ENCODE data around the gene SLC19A1.

Gene SLC19A1

DNA sequence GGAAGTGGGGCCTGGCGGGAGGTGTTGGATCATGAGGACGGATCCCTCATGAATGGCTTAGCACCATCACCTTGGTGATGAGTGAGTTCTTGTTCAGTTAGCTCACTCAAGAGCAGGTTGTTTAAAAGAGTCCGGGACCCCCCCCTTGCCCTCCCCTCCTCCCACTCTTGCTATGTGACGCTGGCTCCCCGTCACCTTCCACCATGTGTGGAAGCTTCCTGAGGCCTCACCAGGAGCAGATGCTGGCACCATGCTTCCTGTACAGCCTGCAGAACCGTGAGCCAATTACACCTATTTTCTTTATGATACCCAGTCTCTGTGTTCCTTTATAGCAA lies 3.0 kb upstream of the SLC19A1 start:
- DNase-seq (ENCODE audit: low read depth in 2 of 2, low spot score in 1 of 2) = no peak

GRCh38 chr21:45544449-45545235 lies 2.4 kb upstream of the SLC19A1 start:
- no peak for DNase-seq (ENCODE audit: low read depth in 2 of 2, low spot score in 1 of 2)

DNA sequence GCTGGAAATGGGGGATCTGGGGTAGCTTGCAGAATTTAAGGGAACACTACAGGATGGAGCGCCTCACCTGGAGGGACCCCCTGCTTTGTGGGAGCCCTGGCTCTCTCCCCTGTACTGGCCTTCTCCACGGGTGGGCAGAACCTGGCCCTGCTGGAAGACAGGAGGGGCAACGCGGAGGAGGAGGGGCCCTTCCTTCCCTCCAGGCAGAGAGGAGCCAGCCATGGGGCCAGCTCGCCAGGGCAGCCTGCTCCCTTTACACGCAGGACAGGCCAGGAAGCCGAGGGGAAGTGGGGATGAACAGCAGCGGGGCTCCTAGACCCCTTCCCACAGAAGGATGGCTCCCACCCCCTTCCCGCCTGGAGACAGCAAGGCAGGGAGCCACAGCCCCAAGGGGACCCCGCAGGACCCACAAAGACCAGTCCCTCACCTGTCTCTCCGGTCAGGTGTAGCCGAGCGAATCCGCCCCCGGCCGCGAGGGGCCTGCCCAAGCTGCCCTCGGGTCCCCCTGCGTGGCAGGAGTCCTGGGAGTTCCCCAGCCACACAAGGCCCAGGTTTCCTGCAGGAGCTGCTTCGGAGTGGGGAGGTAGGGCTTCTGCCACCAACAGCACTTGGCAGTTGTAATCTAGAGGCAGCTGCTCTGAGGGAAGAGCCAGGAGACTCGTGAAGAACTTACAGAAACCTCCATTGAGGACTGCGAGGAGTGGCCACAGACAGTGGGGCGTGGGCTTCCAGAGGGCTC lies 1.6 kb upstream of the SLC19A1 start:
- DNase-seq (ENCODE audit: low read depth in 2 of 2, low spot score in 1 of 2) = no peak

GRCh38 chr21:45543371-45543709 lies 1.1 kb upstream of the SLC19A1 start:
- no peak for DNase-seq (ENCODE audit: low read depth in 2 of 2, low spot score in 1 of 2)

GRCh38 chr21:45542667-45543370 lies 579 bp upstream of the SLC19A1 start:
- DNase-seq (ENCODE audit: low read depth in 2 of 2, low spot score in 1 of 2) = no peak

DNA sequence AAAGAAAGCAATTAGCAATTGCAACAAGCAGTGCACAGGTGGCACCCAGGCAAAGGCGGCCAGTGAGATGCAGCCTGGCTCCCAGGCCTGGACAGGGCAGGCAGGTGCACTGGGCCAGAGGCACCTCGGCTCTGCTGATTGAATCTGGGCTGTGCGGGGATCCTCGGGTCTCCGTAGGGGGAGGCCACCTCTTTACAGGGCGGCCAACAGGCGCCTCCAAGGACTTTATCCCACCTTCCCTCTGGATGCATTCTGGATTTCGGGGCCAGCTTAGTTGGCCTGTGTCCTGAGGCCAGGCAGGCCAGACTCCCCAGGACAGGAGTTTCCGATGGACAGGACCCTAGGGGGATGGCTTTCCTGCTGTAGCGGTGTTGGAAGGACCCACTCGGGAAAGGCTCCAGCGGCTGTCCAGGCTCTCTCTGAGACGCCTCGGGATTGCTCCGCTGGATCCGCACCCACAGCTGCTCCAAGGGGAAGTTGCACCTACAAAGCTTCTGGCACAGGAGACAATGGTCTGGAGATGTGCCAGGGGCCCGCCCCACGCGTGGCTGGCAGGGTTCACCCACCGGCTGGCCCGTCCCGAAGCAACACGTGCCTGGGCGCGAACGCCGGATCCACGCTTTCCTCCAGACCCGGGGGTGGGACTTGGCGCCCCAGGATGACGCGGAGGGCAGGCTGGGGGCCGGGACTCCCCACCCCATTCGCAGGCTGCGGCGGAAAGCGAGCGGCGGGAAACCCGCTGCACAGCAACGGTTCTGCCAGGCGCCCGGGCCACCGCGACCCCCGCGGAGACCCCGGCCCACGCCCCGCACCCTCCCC lies 810 bp downstream of the SLC19A1 start:
- peak in 1 of 2 donors; percentile 46 for DNase-seq (ENCODE audit: low read depth in 2 of 2, low spot score in 1 of 2)

- DNase-seq (ENCODE audit: low read depth in 2 of 2, low spot score in 1 of 2) = no peak
These were observed 1.7 kb downstream of the SLC19A1 start for GRCh38 chr21:45540601-45540970.

DNA sequence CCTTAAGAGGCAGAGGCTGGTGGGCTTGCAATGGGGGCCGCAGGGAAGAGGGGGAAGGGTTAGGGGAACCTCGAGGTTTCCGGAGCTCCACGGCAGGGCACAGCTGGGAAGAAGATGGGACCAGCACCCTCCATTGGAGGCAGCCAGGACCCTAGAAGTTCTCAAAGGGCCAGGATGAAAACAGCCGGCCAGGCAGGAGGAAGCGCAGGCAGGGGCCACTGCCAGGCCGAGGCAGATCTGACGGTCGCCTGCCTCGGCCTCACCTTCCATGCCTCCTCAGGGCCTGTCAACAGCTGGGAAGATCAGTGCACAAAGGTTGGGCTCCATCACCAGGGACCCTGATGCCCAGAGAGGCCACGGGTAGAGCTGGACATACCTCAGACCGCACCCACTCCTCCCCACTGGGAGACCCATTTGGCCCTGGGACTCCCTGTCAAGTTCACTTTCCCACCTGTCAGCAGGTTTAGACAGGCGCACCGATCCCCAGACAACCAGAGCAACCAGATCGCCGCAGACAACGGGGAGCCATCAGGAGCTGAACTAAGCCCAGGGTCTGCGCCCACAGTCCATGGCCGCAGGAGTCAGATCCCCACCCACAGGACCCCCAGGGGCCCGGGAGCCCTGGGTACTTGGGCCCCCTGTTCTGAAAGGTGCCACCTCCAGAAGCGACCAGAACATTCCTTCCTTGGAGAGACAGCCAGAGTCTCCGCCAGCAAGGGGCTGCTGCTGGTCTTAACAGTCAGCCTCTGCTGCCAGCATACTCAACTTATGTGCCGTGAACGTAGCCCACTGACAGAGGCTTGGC lies 2.2 kb downstream of the SLC19A1 start:
- no peak for DNase-seq (ENCODE audit: low read depth in 2 of 2, low spot score in 1 of 2)

- DNase-seq (ENCODE audit: low read depth in 2 of 2, low spot score in 1 of 2) = no peak
These were observed 3.0 kb downstream of the SLC19A1 start for GRCh38 chr21:45539046-45539795.

- no peak for DNase-seq (ENCODE audit: low read depth in 2 of 2, low spot score in 1 of 2)
These were observed 3.7 kb downstream of the SLC19A1 start for GRCh38 chr21:45538381-45539045.

DNA sequence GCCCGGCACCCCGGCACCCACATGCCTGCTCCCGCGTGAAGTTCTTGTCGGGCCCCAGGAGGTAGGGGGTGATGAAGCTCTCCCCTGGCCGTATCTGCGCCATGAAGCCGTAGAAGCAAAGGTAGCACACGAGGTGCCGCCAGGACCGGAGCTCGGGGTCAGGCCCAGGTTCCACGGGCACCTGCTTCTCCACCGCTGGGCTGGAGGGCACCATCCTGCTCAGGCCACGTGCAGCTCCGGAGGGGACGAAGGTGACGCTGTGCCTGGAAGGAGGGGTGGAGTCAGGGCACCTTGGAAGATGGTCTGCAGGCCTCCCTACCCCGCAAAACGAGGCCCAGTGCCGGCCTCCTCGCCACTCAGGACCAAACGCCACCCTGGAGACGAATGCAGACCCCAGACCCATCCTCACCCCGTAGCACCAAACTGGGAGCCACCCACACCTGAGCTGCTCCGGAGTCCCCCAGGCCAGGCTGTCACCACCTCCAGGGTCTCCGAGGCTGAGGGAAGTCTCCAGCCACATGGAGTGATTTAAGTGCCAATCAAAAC lies 4.4 kb downstream of the SLC19A1 start:
- no peak for DNase-seq (ENCODE audit: low read depth in 2 of 2, low spot score in 1 of 2)

- DNase-seq (ENCODE audit: low read depth in 2 of 2, low spot score in 1 of 2) = no peak
These were observed 5.0 kb downstream of the SLC19A1 start for GRCh38 chr21:45537111-45537745.

- DNase-seq (ENCODE audit: low read depth in 2 of 2, low spot score in 1 of 2) = no peak
These were observed 5.7 kb downstream of the SLC19A1 start for GRCh38 chr21:45536301-45537081.

DNA sequence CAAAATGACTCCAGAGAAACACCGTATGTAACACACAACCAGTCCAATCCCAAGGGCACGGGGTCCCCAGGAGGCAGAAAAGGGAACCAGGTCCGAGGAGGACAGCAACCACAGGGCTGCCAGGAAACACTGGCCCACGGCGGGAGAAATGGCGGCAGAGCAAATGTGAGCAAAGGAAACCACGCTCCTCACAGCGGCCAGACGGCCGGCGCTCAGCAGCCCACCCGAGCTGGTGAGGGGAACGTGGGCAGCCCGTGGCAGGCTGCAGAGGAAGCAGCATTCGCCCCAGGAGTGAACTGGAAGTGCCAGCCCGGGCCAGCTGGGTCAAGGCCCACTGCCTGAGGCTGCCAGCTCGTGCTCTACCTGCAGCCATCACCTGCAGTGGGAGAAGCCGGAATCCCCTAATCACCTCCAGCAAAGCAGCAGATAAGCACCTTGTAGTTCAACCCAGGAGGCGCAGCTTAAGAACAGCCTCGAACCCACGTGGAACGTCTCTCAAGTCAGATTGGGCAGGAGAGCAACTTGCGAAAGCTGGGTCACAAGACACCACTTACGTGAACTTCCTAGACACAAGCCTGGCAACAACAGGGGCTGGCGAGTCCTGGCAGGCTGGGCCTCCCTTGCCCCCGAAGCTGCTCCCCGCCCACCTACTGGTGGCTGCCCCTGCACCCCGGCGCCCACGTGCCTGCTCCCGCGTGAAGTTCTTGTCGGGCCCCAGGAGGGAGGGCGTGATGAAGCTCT lies 6.7 kb downstream of the SLC19A1 start:
- DNase-seq (ENCODE audit: low read depth in 2 of 2, low spot score in 1 of 2) = no peak

- DNase-seq (ENCODE audit: low read depth in 2 of 2, low spot score in 1 of 2) = no peak
These were observed 7.5 kb downstream of the SLC19A1 start for GRCh38 chr21:45534636-45535331.

DNA sequence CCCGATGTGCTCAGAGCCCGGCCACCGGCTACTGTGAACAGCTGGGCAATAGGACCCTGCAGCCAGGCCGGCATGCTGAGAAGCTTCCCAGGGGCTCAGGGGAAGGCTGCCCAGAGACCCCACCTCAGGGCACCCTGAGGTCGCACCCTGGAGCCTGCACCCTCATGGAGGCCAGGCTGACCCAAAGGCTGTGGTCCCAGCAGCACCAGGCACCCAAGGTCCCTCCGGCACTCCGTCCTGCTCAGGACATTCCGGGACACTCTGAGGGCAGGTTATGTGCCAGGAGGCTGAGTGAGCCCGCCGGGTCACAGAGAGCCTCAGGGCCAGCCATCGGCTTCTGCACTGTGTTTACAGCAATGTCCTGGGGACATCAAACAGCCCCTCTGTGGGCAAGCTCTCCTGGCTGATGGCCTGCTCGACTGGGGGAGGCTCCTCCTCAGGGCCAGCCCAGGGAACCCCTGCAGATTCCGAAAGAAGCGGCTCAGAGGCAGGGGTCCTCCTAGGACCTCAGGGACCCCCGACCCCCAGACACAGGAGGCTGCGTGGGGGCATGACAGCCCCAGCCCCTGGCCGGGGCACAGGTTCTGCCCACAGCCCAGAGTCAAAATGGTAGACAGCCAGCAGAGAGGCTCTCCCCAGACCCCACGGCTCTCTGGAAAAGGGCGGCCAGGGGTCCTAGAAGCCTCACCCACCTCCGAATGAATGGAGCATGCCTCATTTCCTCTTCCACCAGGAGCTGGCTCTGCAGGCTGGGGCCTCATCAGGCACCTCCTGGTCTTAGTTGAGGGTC lies 8.2 kb downstream of the SLC19A1 start:
- DNase-seq (ENCODE audit: low read depth in 2 of 2, low spot score in 1 of 2) = no peak

Measured in stimulated activated CD8-positive, alpha-beta memory T cell treated with anti-CD3 and anti-CD28 coated beads, Interleukin-4, amount 100 ng/mL, for 1 hour (primary cell).